Ascending aorta (tissue), 2 donors: ENCODE measurements around the gene PDZD2. TPM values are rescaled to one million over a fixed set of nuclear protein-coding genes. Genes with fewer than 3 reads are reported as not detected.
"Not testable (repeated sequence)": the region's sequence is repeated elsewhere in the genome, so short reads cannot be mapped to it uniquely, and the experiment has no call there.

Source experiments
- DNase-seq, 2 donors: peaks; one replicate each; pipeline ENCODE4 v3.0.0-alpha.2; 2019; ENCODE audit warnings: low spot score in 2 of 2
- H3K27ac ChIP-seq, 2 donors: fragments of 200-600 bp; sonication (generic); one replicate each; pipeline ENCODE4 v1.5.1; 2016 to 2017; ENCODE audit warnings: mild to moderate bottlenecking in 1 of 2
- H3K27me3 ChIP-seq: fragments of 200-600 bp; sonication (generic); one replicate; pipeline ENCODE4 v1.5.1; 2017
- H3K36me3 ChIP-seq, 2 donors: fragments of 200-600 bp; sonication (generic); one replicate each; pipeline ENCODE4 v1.5.1; 2016
- H3K4me1 ChIP-seq, 2 donors: fragments of 200-600 bp; sonication (generic); one replicate each; pipeline ENCODE4 v1.5.1; 2016 to 2017; ENCODE audit warnings: mild to moderate bottlenecking in 1 of 2
- H3K4me3 ChIP-seq, 2 donors: fragments of 200-600 bp; sonication (generic); one replicate each; pipeline ENCODE4 v1.5.1; 2016 to 2017; ENCODE audit warnings: mild to moderate bottlenecking in 1 of 2
- H3K9me3 ChIP-seq, 2 donors: fragments of 200-600 bp; sonication (generic); one replicate each; pipeline ENCODE4 v1.5.1; 2016
- intact Hi-C: fragments of 100-400 bp; cut with DNase I; formaldehyde crosslinking; loops from one replicate; pipeline ENCODE4 v1.15.1; 2023
- total RNA-seq: library from RNA; depleted of rRNA; stranded (reverse); fragments of >200 nt; gene quantifications from one replicate; pipeline ENCODE4 v1.1.0, GENCODE V29; 2016
- TF ChIP-seq, protein P1 (sequence below), 3 experiments: fragments of 200-600 bp in 2 of 3; fragments of 450-650 bp in 1 of 3; sonication (generic) in 2 of 3; IDR thresholded peaks; one replicate each; pipeline ENCODE4 v1.5.1; 2016 to 2019; ENCODE audit warnings: antibody characterized with exemption in 3 of 3, mild to moderate bottlenecking in 1 of 3, moderate library complexity in 1 of 3

PDZD2 gene
- total RNA-seq, 1 donor from 2014 or later: 8.1 TPM

DNA sequence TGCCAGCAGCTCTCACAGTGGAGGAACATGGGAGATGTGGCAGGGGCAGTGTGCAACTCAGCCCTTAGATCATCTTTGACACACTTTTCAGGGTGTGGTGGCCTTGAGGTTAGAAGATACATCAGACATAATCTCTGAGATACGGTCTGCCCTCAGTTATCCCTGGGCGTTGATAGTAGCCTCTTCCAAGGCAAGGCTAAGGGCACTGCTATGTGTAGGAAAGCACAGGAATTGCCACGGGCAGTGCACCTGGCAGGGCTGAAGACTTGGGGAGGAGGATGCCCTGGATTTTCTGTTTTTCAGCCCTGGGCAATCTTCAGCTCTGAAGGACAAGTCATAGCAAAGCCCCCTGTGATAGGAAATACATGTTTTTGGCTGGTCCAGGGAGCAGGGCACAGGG, 328.5 kb downstream of the PDZD2 start:
- H3K9me3 ChIP-seq: no peaks in the 10 kb centered on the region
- no peaks in the 10 kb centered on the region for H3K36me3 ChIP-seq
- intact Hi-C loops: no loop called here
- TF ChIP-seq, protein P1, sequence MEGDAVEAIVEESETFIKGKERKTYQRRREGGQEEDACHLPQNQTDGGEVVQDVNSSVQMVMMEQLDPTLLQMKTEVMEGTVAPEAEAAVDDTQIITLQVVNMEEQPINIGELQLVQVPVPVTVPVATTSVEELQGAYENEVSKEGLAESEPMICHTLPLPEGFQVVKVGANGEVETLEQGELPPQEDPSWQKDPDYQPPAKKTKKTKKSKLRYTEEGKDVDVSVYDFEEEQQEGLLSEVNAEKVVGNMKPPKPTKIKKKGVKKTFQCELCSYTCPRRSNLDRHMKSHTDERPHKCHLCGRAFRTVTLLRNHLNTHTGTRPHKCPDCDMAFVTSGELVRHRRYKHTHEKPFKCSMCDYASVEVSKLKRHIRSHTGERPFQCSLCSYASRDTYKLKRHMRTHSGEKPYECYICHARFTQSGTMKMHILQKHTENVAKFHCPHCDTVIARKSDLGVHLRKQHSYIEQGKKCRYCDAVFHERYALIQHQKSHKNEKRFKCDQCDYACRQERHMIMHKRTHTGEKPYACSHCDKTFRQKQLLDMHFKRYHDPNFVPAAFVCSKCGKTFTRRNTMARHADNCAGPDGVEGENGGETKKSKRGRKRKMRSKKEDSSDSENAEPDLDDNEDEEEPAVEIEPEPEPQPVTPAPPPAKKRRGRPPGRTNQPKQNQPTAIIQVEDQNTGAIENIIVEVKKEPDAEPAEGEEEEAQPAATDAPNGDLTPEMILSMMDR (IDR thresholded peaks at IDR 0.05): no peak
- H3K27me3 ChIP-seq: no peaks in the 10 kb centered on the region
- DNase-seq: no peak
- H3K4me3 ChIP-seq: no peak overlapping the region
- no peak overlapping the region for H3K27ac ChIP-seq
- H3K4me1 ChIP-seq: peaks cover 0 to 9% of the 10 kb centered on the region in 2 donors

DNA sequence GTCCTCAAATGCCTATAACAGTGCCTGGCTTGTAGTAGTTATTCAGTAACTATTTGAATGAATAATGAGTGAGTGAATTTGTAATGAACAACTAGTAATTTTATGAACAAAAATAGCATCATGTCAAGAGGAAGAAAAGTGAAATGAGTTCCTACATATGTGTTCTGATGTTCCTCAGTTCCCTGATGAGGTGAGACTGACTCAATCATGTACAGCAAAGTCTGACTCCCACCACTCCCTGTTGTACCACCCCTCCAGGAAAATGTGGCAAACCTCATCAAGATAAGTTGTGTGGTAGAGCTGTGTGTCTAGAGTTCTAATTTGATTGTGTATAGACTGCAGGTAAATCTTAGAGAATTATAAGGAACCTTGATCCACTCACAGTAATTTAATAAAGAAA, 333.6 kb downstream of the PDZD2 start:
- Histone ChIP-seq H3K36me3 (no peaks in the 10 kb centered on the region), H3K9me3 (no peaks in the 10 kb centered on the region), H3K27me3 (no peaks in the 10 kb centered on the region), H3K4me1 (no peaks in the 10 kb centered on the region), H3K4me3 (no peak overlapping the region), H3K27ac (no peak overlapping the region)
- TF ChIP-seq, protein P1 (IDR thresholded peaks at IDR 0.05): no peak
- DNase-seq: no peak
- intact Hi-C loops: no loop called here

DNA sequence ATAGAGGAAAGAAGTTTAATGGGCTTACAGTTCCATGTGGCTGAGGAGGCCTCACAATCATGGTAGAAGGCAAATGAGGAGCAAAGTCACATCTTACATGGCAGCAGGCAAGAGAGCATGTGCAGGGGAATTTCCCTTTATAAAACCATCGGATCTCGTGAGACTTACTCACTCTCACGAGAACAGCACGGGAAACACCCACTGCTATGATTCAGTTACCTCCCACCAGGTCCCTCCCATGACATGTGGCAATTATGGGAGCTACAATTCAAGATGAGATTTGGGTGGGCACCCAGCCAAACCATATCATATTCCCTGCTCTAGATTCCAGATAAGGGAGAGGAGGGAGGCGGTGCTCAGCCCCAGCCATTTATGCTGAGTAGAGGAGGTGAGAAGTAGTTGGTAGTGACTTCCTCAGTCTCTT, 336.3 kb downstream of the PDZD2 start:
- H3K9me3 ChIP-seq, H3K36me3 ChIP-seq, H3K4me3 ChIP-seq, DNase-seq, H3K27ac ChIP-seq, H3K4me1 ChIP-seq, H3K27me3 ChIP-seq, intact Hi-C loops: not testable (repeated sequence)

DNA sequence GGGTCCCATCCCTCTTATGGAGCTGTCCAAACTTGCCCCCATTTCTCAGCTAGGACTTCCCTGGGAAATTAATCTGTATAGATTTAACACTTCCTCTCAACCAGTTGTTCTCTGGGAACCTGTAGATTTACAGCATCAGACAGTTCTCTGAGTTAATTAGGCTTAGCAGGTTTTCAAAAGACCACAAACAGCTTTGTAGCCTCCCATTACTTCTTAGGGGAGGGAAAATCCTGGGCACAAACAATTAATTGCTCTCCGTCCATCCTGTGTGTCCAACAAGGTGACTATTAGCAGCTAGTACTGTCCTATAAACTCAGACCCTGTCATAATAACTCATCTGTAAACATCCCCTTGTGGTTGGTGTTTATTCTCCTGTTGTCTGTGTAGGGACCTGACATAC, 337.2 kb downstream of the PDZD2 start:
- Histone ChIP-seq H3K27me3 (no peaks in the 10 kb centered on the region), H3K9me3 (no peaks in the 10 kb centered on the region), H3K36me3 (no peaks in the 10 kb centered on the region), H3K4me3 (no peak overlapping the region), H3K4me1 (no peaks in the 10 kb centered on the region), H3K27ac (no peak overlapping the region)
- DNase-seq: no peak
- intact Hi-C loops: no loop called here
- TF ChIP-seq, protein P1 (IDR thresholded peaks at IDR 0.05): no peak

DNA sequence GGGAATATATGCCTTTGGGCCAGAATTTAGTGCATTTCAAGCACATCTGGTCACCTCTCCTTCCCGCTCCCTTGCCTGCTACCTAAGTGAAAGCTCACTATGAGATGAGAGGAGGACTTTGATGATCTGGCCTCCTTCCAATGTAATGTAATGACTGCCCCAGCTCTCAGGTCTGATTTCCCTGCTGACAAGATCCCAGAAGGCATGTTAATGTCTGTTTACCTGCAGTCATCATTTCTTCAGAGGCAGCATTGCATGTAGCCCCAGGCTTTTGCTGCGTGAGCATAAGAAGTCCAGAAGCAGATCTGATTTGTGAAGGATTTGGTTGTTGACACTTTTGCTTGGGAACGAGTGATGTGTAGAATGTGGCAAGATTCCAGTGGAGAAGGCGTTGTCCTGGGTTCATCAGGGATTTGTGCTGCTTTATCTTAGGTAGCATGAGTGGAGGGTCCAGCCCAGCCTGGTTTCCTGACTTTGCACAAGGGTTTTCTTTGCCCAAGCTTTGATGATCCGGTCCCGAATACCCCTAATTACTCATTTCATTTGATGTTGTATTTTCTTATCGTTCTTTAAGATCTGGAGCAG, 342.5 kb downstream of the PDZD2 start:
- Histone ChIP-seq H3K9me3 (no peaks in the 10 kb centered on the region), H3K4me3 (no peak overlapping the region), H3K27me3 (no peaks in the 10 kb centered on the region), H3K4me1 (no peaks in the 10 kb centered on the region), H3K27ac (no peak overlapping the region), H3K36me3 (no peaks in the 10 kb centered on the region)
- TF ChIP-seq, protein P1 (IDR thresholded peaks at IDR 0.05): no peak
- no peak for DNase-seq
- intact Hi-C loops: no loop called here

- intact Hi-C loops: no loop called here
- TF ChIP-seq, protein P1 (IDR thresholded peaks at IDR 0.05): no peak
- Histone ChIP-seq H3K27ac (no peak overlapping the region), H3K9me3 (no peaks in the 10 kb centered on the region), H3K27me3 (no peaks in the 10 kb centered on the region), H3K4me3 (no peak overlapping the region), H3K36me3 (no peaks in the 10 kb centered on the region), H3K4me1 (no peaks in the 10 kb centered on the region)
- no peak for DNase-seq
Observed at GRCh38 chr5:31982027-31982426, 343.1 kb downstream of the PDZD2 start.
